GM13976 (cell line): ENCODE measurements around the gene MCM6.
"Not testable (repeated sequence)": the region's sequence is repeated elsewhere in the genome, so short reads cannot be mapped to it uniquely, and the experiment has no call there.

Source experiments
- DNase-seq: peaks from one replicate; pipeline ENCODE4 v3.0.0; 2012; ENCODE audit warnings: low spot score
- CTCF ChIP-seq: IDR thresholded peaks from 2 replicates; pipeline ENCODE4 v1.5.1; 2012; ENCODE audit warnings: borderline replicate concordance, mild to moderate bottlenecking; ENCODE audit not compliant: insufficient read depth; ENCODE audit errors: extremely low read depth, missing control alignments, control extremely low read depth
- in situ Hi-C: fragments of 300-500 bp; cut with MboI; formaldehyde crosslinking; loops from one replicate; pipeline ENCODE4 v1.12.0; 2022; ENCODE audit warnings: low sequenced_read_pairs, mixed read lengths, inconsistent platforms; ENCODE audit not compliant: unreplicated experiment

MCM6 gene

GRCh38 chr2:135796606-135797005 is 79.6 kb downstream of the MCM6 start:
- in situ Hi-C loops: no loop called here
- no peak for DNase-seq

GRCh38 chr2:135795641-135796040 is 80.6 kb downstream of the MCM6 start:
- DNase-seq, in situ Hi-C loops: not testable (repeated sequence)

More at GRCh38 chr2:135796606-135797005, 79.6 kb downstream of the MCM6 start:
- no peak for TF ChIP-seq CTCF

GRCh38 chr2:135792401-135793150 is 83.7 kb downstream of the MCM6 start:
- no peak for DNase-seq
- in situ Hi-C loops: no loop called here
- no peak for TF ChIP-seq CTCF

- no peak for DNase-seq
- in situ Hi-C loops: no loop called here
- TF ChIP-seq CTCF: no peak
These were observed 84.6 kb downstream of the MCM6 start for GRCh38 chr2:135791418-135792190.

- no peak for TF ChIP-seq CTCF
- DNase-seq: no peak
- in situ Hi-C loops: no loop called here
These were observed 85.8 kb downstream of the MCM6 start for GRCh38 chr2:135790423-135790822.
